Calu3 (cell line): ENCODE measurements around the gene DYNLT5. TPM values are rescaled to one million over a fixed set of nuclear protein-coding genes. Genes with fewer than 3 reads are reported as not detected.

Experiments
- BruUV-seq: library from RNA; stranded (reverse); fragments of 400-500 nt; replicated peaks from 2 replicates; lab custom pipeline; 2021; lab: Mats Ljungman, UMichigan
- CTCF ChIA-PET: fragments of 300-600 bp; sonication (Branson Sonifier 250); formaldehyde crosslinking; loops from one replicate; lab custom pipeline; 2022; ENCODE audit warnings: antibody characterized with exemption; lab: Charles Lee
- DNase-seq: peaks from one replicate; pipeline ENCODE4 v3.0.0; 2022
- H3K27ac Mint-ChIP-seq: one replicate; pipeline ENCODE4 v1.8.0; 2022; ENCODE audit warnings: mixed read lengths; ENCODE audit not compliant: unreplicated experiment
- H3K27me3 Mint-ChIP-seq: one replicate; pipeline ENCODE4 v1.8.0; 2022; ENCODE audit warnings: mixed read lengths; ENCODE audit not compliant: unreplicated experiment
- H3K36me3 Mint-ChIP-seq: one replicate; pipeline ENCODE4 v1.8.0; 2022; ENCODE audit warnings: mild to moderate bottlenecking, moderate library complexity, mixed read lengths; ENCODE audit not compliant: insufficient read depth, unreplicated experiment
- H3K4me1 Mint-ChIP-seq: one replicate; pipeline ENCODE4 v1.8.0; 2022; ENCODE audit warnings: mild to moderate bottlenecking, low read depth, mixed read lengths; ENCODE audit not compliant: unreplicated experiment
- H3K4me3 Mint-ChIP-seq: one replicate; pipeline ENCODE4 v1.8.0; 2022; ENCODE audit warnings: mild to moderate bottlenecking, low read depth, moderate library complexity, mixed read lengths; ENCODE audit not compliant: unreplicated experiment
- H3K9me3 Mint-ChIP-seq: one replicate; pipeline ENCODE4 v1.8.0; 2022; ENCODE audit warnings: low read depth, mixed read lengths; ENCODE audit not compliant: unreplicated experiment
- CTCF ChIP-seq: fragments of 200-600 bp; IDR thresholded peaks from one replicate; pipeline ENCODE4 v1.8.0; 2022; ENCODE audit warnings: antibody characterized with exemption; ENCODE audit not compliant: unreplicated experiment
- intact Hi-C: fragments of 100-400 bp; cut with micrococcal nuclease; formaldehyde crosslinking; loops from one replicate; pipeline ENCODE4 v1.10.0; 2022; ENCODE audit not compliant: unreplicated experiment
- total RNA-seq: library from RNA; stranded (reverse); gene quantifications from 2 replicates; pipeline ENCODE4 v1.2.3, GENCODE V29; 2022

DYNLT5 gene
- total RNA-seq, 1 experiment from 2014 or later, result not detected

GRCh38 chr1:66760506-66760905, 8.2 kb downstream of the DYNLT5 start:
- H3K27ac Mint-ChIP-seq, result no peak overlapping the region
- H3K27me3 Mint-ChIP-seq, result no peaks in the 10 kb centered on the region
- no peaks in the 10 kb centered on the region for H3K36me3 Mint-ChIP-seq
- TF ChIP-seq CTCF, result no peak
- H3K9me3 Mint-ChIP-seq, result no peaks in the 10 kb centered on the region
- intact Hi-C loops, result no loop called here
- DNase-seq, result no peak
- CTCF ChIA-PET, result no interaction called here
- H3K4me3 Mint-ChIP-seq, result no peak overlapping the region
- BruUV-seq, result no TSS peak
- H3K4me1 Mint-ChIP-seq, result no peaks in the 10 kb centered on the region

- Mint-ChIP-seq H3K27me3 (no peaks in the 10 kb centered on the region), H3K4me1 (no peaks in the 10 kb centered on the region), H3K27ac (no peak overlapping the region), H3K9me3 (no peaks in the 10 kb centered on the region), H3K36me3 (no peaks in the 10 kb centered on the region), H3K4me3 (no peak overlapping the region)
- intact Hi-C loops, result no loop called here
- DNase-seq, result no peak
- no TSS peak for BruUV-seq
- CTCF ChIA-PET, result no interaction called here
- TF ChIP-seq CTCF, result no peak
Measured at GRCh38 chr1:66761221-66761620, 9.0 kb downstream of the DYNLT5 start.

- DNase-seq, result peak; percentile 61
Measured at GRCh38 chr1:66764994-66765578, 12.8 kb downstream of the DYNLT5 start.

GRCh38 chr1:66767626-66768025, 15.4 kb downstream of the DYNLT5 start:
- H3K27me3 Mint-ChIP-seq, result no peaks in the 10 kb centered on the region
- BruUV-seq, result no TSS peak
- H3K4me3 Mint-ChIP-seq, result no peak overlapping the region
- TF ChIP-seq CTCF, result no peak
- CTCF ChIA-PET, result interaction anchor here (0.7 kb wide), 1 partner anchor 646 kb away, joined by 3 read pairs; no protein-coding TSS in a partner anchor
- H3K9me3 Mint-ChIP-seq, result no peaks in the 10 kb centered on the region
- no peaks in the 10 kb centered on the region for H3K36me3 Mint-ChIP-seq
- intact Hi-C loops, result loop anchor here (5.0 kb wide), 4 partner anchors 165 to 735 kb away; no protein-coding TSS in a partner anchor
- no peaks in the 10 kb centered on the region for H3K4me1 Mint-ChIP-seq
- DNase-seq, result no peak
- no peak overlapping the region for H3K27ac Mint-ChIP-seq

More at GRCh38 chr1:66764994-66765578, 12.8 kb downstream of the DYNLT5 start:
- CTCF ChIA-PET, result interaction anchor here (0.5 to 2.8 kb wide), 7 partner anchors 77 to 446 kb away, joined by 3 to 27 read pairs (median 4); partner anchors contain the start of genes DNAI4 and MIER1
- H3K27ac Mint-ChIP-seq, result no peak overlapping the region
- no peaks in the 10 kb centered on the region for H3K36me3 Mint-ChIP-seq
- no TSS peak for BruUV-seq
- H3K9me3 Mint-ChIP-seq, result no peaks in the 10 kb centered on the region
- no peak overlapping the region for H3K4me3 Mint-ChIP-seq
- peak; percentile 65 for TF ChIP-seq CTCF
- H3K4me1 Mint-ChIP-seq, result no peaks in the 10 kb centered on the region
- intact Hi-C loops, result loop anchor here (1.0 to 5.0 kb wide), 6 partner anchors 167 to 737 kb away; no protein-coding TSS in a partner anchor
- no peaks in the 10 kb centered on the region for H3K27me3 Mint-ChIP-seq
